RWPE2 (cell line): Measurements from ENCODE around the gene HSD3B1.
A peak's percentile ranks its signal among the peaks of the same experiment; 100 is the strongest.

Experiments used
- ATAC-seq: fragments of 200-7000 bp; cut with Tn5 transposase; 3 replicates; pipeline ENCODE4 v1.9.1; 2021; ENCODE audit warnings: low read depth
- DNase-seq: peaks from one replicate; pipeline ENCODE4 v3.0.0-alpha.2; 2020; ENCODE audit warnings: low spot score
- H3K27ac ChIP-seq: fragments of 450-650 bp; 2 replicates; pipeline ENCODE4 v1.5.1; 2017; ENCODE audit warnings: mild to moderate bottlenecking; ENCODE audit not compliant: poor library complexity, severe bottlenecking
- H3K27me3 ChIP-seq: fragments of 250-450 bp; sonication (Bioruptor Pico); 2 replicates; pipeline ENCODE4 v1.5.1; 2021; ENCODE audit warnings: mild to moderate bottlenecking, moderate library complexity; ENCODE audit not compliant: insufficient read depth, poor library complexity, severe bottlenecking
- H3K36me3 ChIP-seq: fragments of 250-450 bp; sonication (Bioruptor Pico); 2 replicates; pipeline ENCODE4 v1.5.1; 2020; ENCODE audit warnings: low read depth, mild to moderate bottlenecking, moderate library complexity
- H3K4me1 ChIP-seq: fragments of 250-450 bp; sonication (Bioruptor Pico); 2 replicates; pipeline ENCODE4 v1.5.1; 2021; ENCODE audit warnings: mild to moderate bottlenecking, moderate library complexity; ENCODE audit not compliant: insufficient read depth, poor library complexity, severe bottlenecking
- H3K4me3 ChIP-seq: fragments of 250-450 bp; sonication (Bioruptor Pico); 2 replicates; pipeline ENCODE4 v1.5.1; 2021; ENCODE audit warnings: mild to moderate bottlenecking, moderate library complexity; ENCODE audit not compliant: severe bottlenecking
- H3K9me3 ChIP-seq: fragments of 250-450 bp; sonication (Bioruptor Pico); 2 replicates; pipeline ENCODE4 v1.5.1; 2021; ENCODE audit warnings: mild to moderate bottlenecking, moderate library complexity; ENCODE audit not compliant: severe bottlenecking
- TF ChIP-seq, protein P1 (sequence below): fragments of 450-650 bp; IDR thresholded peaks from one replicate; pipeline ENCODE4 v1.5.1; 2017; ENCODE audit warnings: mild to moderate bottlenecking, moderate library complexity; ENCODE audit not compliant: poor library complexity, severe bottlenecking

Gene HSD3B1

DNA sequence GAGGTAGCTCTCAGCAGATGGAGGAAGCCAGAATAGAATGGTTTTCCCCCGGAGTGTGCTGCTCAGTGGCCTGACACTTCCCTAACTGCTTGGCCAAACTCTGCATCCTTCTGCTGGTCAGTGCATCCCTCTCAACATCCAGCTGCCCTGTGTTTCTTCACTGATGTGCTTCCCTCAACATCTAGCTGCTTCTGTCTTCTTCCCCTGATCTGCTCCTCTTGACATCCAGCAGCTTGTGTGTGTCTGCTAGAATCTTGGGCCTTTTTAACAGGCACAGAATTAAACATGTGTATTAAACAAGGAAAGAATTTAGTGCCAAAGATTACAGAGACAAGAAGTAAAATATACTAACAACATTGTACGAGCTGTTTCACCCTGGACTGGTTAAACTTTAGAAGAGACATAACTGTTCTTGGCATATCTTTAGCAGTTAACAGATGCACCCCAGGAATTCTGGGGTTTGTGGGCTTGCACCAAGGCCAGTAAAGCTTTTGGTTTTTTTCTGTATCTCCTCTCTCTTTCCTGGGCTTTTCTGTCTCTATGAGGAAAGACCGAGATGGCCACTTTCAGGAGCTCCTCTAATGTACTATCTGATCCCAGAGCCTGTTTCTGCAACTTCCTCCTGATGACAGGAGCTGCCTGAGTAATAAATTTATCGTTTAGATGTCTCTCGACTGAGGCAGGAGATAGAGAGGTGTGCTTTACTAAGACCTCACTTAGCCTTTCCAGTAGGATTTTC lies 34.8 kb upstream of the HSD3B1 start:
- DNase-seq = no peak
- no peak overlapping the region for H3K4me3 ChIP-seq
- H3K9me3 ChIP-seq = no peaks in the 10 kb centered on the region
- no peaks in the 10 kb centered on the region for H3K4me1 ChIP-seq
- H3K27me3 ChIP-seq = no peaks in the 10 kb centered on the region
- no peak for ATAC-seq
- H3K36me3 ChIP-seq = no peaks in the 10 kb centered on the region
- TF ChIP-seq, protein P1, sequence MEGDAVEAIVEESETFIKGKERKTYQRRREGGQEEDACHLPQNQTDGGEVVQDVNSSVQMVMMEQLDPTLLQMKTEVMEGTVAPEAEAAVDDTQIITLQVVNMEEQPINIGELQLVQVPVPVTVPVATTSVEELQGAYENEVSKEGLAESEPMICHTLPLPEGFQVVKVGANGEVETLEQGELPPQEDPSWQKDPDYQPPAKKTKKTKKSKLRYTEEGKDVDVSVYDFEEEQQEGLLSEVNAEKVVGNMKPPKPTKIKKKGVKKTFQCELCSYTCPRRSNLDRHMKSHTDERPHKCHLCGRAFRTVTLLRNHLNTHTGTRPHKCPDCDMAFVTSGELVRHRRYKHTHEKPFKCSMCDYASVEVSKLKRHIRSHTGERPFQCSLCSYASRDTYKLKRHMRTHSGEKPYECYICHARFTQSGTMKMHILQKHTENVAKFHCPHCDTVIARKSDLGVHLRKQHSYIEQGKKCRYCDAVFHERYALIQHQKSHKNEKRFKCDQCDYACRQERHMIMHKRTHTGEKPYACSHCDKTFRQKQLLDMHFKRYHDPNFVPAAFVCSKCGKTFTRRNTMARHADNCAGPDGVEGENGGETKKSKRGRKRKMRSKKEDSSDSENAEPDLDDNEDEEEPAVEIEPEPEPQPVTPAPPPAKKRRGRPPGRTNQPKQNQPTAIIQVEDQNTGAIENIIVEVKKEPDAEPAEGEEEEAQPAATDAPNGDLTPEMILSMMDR = no peak
- no peak overlapping the region for H3K27ac ChIP-seq

DNA sequence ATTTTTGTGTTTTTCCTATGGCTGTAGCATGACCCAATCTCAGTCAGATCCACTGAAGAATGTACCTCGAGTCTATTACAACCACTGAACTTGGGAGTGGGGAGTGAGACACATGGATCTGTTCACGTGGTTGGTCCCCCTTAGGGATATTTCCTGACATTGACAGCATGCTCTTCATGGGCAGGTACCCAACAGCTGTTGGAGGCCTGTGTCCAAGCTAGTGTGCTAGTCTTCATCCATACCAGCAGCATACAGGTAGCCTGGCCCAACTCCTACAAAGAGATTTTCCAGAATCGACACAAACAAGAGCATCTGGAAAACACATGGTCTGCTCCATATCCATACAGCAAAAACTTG lies 34.2 kb upstream of the HSD3B1 start:
- no peaks in the 10 kb centered on the region for H3K36me3 ChIP-seq

DNA sequence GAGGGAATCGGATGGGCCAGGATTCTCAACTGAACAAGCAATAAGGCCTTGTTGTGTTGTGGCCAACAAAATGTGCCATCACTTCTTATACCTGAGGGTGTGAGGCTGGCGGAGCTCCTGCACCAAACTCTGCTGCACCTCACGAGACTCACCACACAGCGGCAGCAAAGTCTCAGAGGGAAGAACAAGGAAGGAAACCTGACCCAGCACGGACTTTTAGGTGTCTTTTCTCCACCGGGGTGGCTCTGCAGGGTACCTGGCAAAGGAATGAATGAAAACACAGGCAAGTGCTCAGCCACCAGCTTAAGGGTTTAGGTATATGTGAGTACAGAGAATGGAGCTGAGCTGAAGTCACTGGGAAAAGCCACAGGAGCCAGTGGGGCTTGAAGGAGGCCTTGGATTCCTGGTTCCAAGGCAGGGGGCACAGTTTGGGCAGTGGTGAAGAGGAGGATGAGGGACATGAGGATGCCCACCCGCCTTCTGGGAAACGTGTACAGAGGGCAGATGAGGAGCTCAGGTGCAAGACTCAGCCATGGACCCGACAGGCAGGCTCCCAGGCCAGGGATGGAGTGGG lies 31.1 kb upstream of the HSD3B1 start:
- H3K27me3 ChIP-seq = no peaks in the 10 kb centered on the region
- H3K4me1 ChIP-seq = no peaks in the 10 kb centered on the region
- no peak overlapping the region for H3K27ac ChIP-seq
- no peaks in the 10 kb centered on the region for H3K36me3 ChIP-seq
- TF ChIP-seq, protein P1 = peak; percentile 82
- ATAC-seq (peak; percentile 89), DNase-seq (no peak)
- no peak overlapping the region for H3K4me3 ChIP-seq
- H3K9me3 ChIP-seq = no peaks in the 10 kb centered on the region

More for the DNA sequence above, 34.2 kb upstream of the HSD3B1 start:
- ATAC-seq (no peak), DNase-seq (no peak)
- H3K9me3 ChIP-seq = no peaks in the 10 kb centered on the region
- TF ChIP-seq, protein P1 = no peak
- no peaks in the 10 kb centered on the region for H3K27me3 ChIP-seq
- no peak overlapping the region for H3K4me3 ChIP-seq
- no peaks in the 10 kb centered on the region for H3K4me1 ChIP-seq
- H3K27ac ChIP-seq = no peak overlapping the region

DNA sequence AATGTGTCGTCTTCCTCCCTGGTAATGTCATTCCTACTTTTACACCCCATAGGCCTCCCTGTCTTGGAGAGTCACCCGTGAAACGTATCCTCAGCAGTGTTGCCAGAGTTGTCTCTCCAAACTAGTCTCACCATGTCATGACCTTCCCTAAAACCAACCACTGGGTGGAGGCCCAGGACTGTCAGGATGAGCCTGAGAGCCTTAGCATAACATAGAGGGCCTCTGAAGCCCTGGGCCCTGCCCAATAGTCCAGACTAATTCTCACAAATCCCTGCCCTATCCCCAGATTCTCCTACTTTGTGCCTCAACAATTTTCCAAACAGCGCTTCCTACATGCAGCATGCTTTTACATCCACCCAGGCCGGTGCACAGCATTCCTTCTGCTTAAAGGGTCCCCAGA lies 29.3 kb upstream of the HSD3B1 start:
- no peaks in the 10 kb centered on the region for H3K4me1 ChIP-seq
- DNase-seq (no peak), ATAC-seq (no peak)
- no peak overlapping the region for H3K4me3 ChIP-seq
- H3K27me3 ChIP-seq = no peaks in the 10 kb centered on the region
- no peaks in the 10 kb centered on the region for H3K9me3 ChIP-seq
- H3K27ac ChIP-seq = no peak overlapping the region
- TF ChIP-seq, protein P1 = no peak
- H3K36me3 ChIP-seq = no peaks in the 10 kb centered on the region

DNA sequence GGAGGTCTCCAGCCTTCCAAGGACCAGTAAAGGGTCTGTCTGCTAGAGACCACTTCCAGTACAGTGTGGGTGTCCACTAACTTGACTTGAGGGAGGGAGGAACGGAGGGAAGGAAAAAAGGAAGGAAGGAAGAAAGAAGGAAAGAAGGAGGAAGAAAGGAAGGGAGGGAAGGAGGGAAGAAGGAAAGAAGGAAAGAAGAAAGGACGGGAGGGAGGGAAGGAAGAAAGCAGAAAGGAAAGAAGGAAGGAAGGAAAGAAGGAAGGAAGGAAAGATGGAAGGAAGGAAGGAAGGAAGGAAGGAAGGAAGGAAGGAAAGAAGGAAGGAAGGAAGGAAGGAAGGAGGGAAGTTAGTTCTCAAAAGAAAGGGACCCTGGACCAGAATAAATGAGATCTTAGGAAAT lies 26.8 kb upstream of the HSD3B1 start:
- H3K27ac ChIP-seq = no peak overlapping the region
- no peaks in the 10 kb centered on the region for H3K27me3 ChIP-seq
- no peak overlapping the region for H3K4me3 ChIP-seq
- TF ChIP-seq, protein P1 = no peak
- no peaks in the 10 kb centered on the region for H3K36me3 ChIP-seq
- ATAC-seq = no peak
- no peaks in the 10 kb centered on the region for H3K9me3 ChIP-seq
- no peak for DNase-seq
- no peaks in the 10 kb centered on the region for H3K4me1 ChIP-seq
